HepG2 (cell line): ENCODE measurements around the gene NEFH. TPM values are rescaled to one million over a fixed set of nuclear protein-coding genes. Genes with fewer than 3 reads are reported as not detected.

Experiments used
- ATAC-seq: fragments of 200-7000 bp; cut with Tn5 transposase; 3 replicates; pipeline ENCODE4 v1.9.1; 2020; ENCODE audit warnings: mild to moderate bottlenecking, moderate library complexity
- BruUV-seq: library from RNA; stranded (reverse); fragments of 400-500 nt; replicated peaks from 2 replicates; lab custom pipeline; 2021; lab: Mats Ljungman, UMichigan
- CTCF ChIA-PET: fragments of 300-600 bp; formaldehyde crosslinking; extraction: SDS; loops from one replicate; lab custom pipeline; 2021; ENCODE audit warnings: low total read pairs, inconsistent platforms, low intra/inter-chr PET ratio; lab: Yijun Ruan, JAX
- POLR2A ChIA-PET: fragments of 350-600 bp; sonication (Branson Sonifier 250); formaldehyde crosslinking; loops from one replicate; lab custom pipeline; 2020; ENCODE audit warnings: antibody characterized with exemption, inconsistent platforms; lab: Yijun Ruan, JAX
- DNase-seq: peaks from one replicate; pipeline ENCODE4 v3.0.0-alpha.2; 2015; ENCODE audit warnings: low spot score
- FAIRE-seq: peaks from 3 replicates; lab custom pipeline; 2011; peaks lifted over from hg19 to GRCh38; lab: Jason Lieb, UNC
- H2AFZ ChIP-seq: one replicate; pipeline ENCODE4 v1.6.1; 2011; ENCODE audit warnings: low read length, inconsistent platforms
- H3K27ac ChIP-seq: fragments of 300-600 bp; 3 replicates; pipeline ENCODE4 v1.8.0; 2011; ENCODE audit warnings: mixed run types, mild to moderate bottlenecking, mixed read lengths, low read length, inconsistent platforms; ENCODE audit not compliant: insufficient read depth; ENCODE audit errors: extremely low read length
- H3K27me3 ChIP-seq, 2 experiments: fragments of 200-600 bp in 1 of 2; 2 replicates in 1 of 2; 3 replicates in 1 of 2; pipeline versions ENCODE4 v1.6.0 to v1.8.0; 2011; ENCODE audit warnings: low read length in 2 of 2, mild to moderate bottlenecking in 2 of 2, moderate library complexity in 2 of 2, inconsistent platforms in 1 of 2; ENCODE audit not compliant: insufficient read depth in 2 of 2, control insufficient read depth in 1 of 2
- H3K36me3 ChIP-seq, 2 experiments: fragments of 200-600 bp in 1 of 2; replicated peaks in 1 of 2; 2 replicates in 1 of 2; 3 replicates in 1 of 2; pipeline versions ENCODE4 v1.5.1 to v1.8.0; 2011; ENCODE audit warnings: low read length in 2 of 2, inconsistent platforms in 1 of 2; ENCODE audit not compliant: insufficient read depth in 2 of 2, control insufficient read depth in 1 of 2
- H3K4me1 ChIP-seq: 2 replicates; pipeline ENCODE4 v1.5.1; 2012; ENCODE audit warnings: low read length, inconsistent platforms; ENCODE audit not compliant: insufficient read depth
- H3K4me2 ChIP-seq: 2 replicates; pipeline ENCODE4 v1.6.0; 2011; ENCODE audit warnings: low read depth, low read length, inconsistent platforms
- H3K4me3 ChIP-seq, 3 experiments: fragments of 200-600 bp in 1 of 3; sonication (generic), shearing (Covaris generic) in 1 of 3; replicated peaks in 1 of 3; 2 replicates each; pipeline ENCODE4 v1.5.1; 2011 to 2016; ENCODE audit warnings: low read length in 3 of 3, inconsistent platforms in 2 of 3, low read depth in 2 of 3, mild to moderate bottlenecking in 2 of 3, control low read depth in 1 of 3, mixed read lengths in 1 of 3; ENCODE audit not compliant: insufficient read depth in 1 of 3
- H3K79me2 ChIP-seq: one replicate; pipeline ENCODE4 v1.6.1; 2011; ENCODE audit warnings: low read length, inconsistent platforms; ENCODE audit not compliant: insufficient read depth
- H3K9ac ChIP-seq: 2 replicates; pipeline ENCODE4 v1.6.0; 2011; ENCODE audit warnings: mild to moderate bottlenecking, low read depth, low read length, inconsistent platforms; ENCODE audit not compliant: insufficient read depth
- H3K9me3 ChIP-seq: 2 replicates; pipeline ENCODE4 v1.5.1; 2012; ENCODE audit warnings: mild to moderate bottlenecking, low read length
- H4K20me1 ChIP-seq: 2 replicates; pipeline ENCODE4 v1.6.0; 2011; ENCODE audit warnings: inconsistent platforms, mild to moderate bottlenecking, low read length, moderate library complexity; ENCODE audit not compliant: insufficient read depth
- ARID4A ChIP-seq: sonication (generic); formaldehyde crosslinking; IDR thresholded peaks from 2 replicates; pipeline ENCODE4 v1.5.0; 2020; ENCODE audit warnings: mild to moderate bottlenecking, missing genetic modification reagents, borderline replicate concordance
- CEBPB ChIP-seq: IDR thresholded peaks from 2 replicates; pipeline ENCODE4 v1.6.1; 2011; ENCODE audit warnings: low read depth, low read length, improper control_type of control experiment, borderline replicate concordance
- GTF3A ChIP-seq: sonication (generic); formaldehyde crosslinking; conservative IDR thresholded peaks from 2 replicates; pipeline ENCODE4 v1.4.0; 2020; ENCODE audit warnings: mild to moderate bottlenecking, missing genetic modification reagents
- LBX2 ChIP-seq: sonication (generic); formaldehyde crosslinking; IDR thresholded peaks from 2 replicates; pipeline ENCODE4 v1.5.0; 2020; ENCODE audit warnings: missing genetic modification reagents, mild to moderate bottlenecking, borderline replicate concordance
- MNT ChIP-seq: fragments of 450-650 bp; IDR thresholded peaks from 2 replicates; pipeline ENCODE4 v1.6.1; 2016
- RFX1 ChIP-seq: fragments of 450-650 bp; IDR thresholded peaks from 2 replicates; pipeline ENCODE4 v1.6.1; 2017
- SETDB1 ChIP-seq: sonication (generic); formaldehyde crosslinking; IDR thresholded peaks from 2 replicates; pipeline ENCODE4 v1.5.1; 2020; ENCODE audit warnings: missing genetic modification reagents, mild to moderate bottlenecking, borderline replicate concordance
- ZNF788 ChIP-seq: sonication (generic); formaldehyde crosslinking; IDR thresholded peaks from 2 replicates; pipeline ENCODE4 v1.5.0; 2020; ENCODE audit warnings: mild to moderate bottlenecking, missing genetic modification reagents, borderline replicate concordance
- ZSCAN29 ChIP-seq: sonication (generic); formaldehyde crosslinking; conservative IDR thresholded peaks from 2 replicates; pipeline ENCODE4 v1.4.0; 2020; ENCODE audit warnings: mild to moderate bottlenecking, missing genetic modification reagents
- WGBS: methylation state at CpG from one replicate; pipeline ENCODE4 v1.1.6; 2017; ENCODE audit warnings: low lambda C conversion rate; 5-methylcytosine and 5-hydroxymethylcytosine counted together
- in situ Hi-C: cut with HindIII; loops from 2 replicates; pipeline ENCODE4 v1.10.0; 2017; ENCODE audit warnings: low pct_unique_long_range_greater_than_20kb; ENCODE audit not compliant: extremely low pct_ligation_motif_present
- intact Hi-C: fragments of 100-400 bp; cut with micrococcal nuclease; formaldehyde crosslinking; loops from one replicate; pipeline ENCODE4 v1.10.0; 2022; ENCODE audit not compliant: unreplicated experiment
- polyA plus RNA-seq, 8 experiments: library from polyadenylated mRNA; depleted of rRNA in 3 of 8; stranded (reverse) in 7 of 8; unstranded in 1 of 8; fragments of >200 nt; fragmentation: Illumina TruSeq in 4 of 8; extraction: Trizol in 4 of 8; gene quantifications; 2 replicates each; pipeline versions ENCODE4 v1.2.1 to v1.2.3, GENCODE V29; 2011 to 2016; ENCODE audit warnings: low read depth in 4 of 8, missing spikeins in 1 of 8, mixed read lengths in 1 of 8; ENCODE audit not compliant: insufficient read depth in 1 of 8
- total RNA-seq, 5 experiments: library from RNA; depleted of rRNA; stranded (reverse); fragments of >200 nt; fragmentation: Illumina TruSeq; extraction: Trizol; gene quantifications; 2 replicates each; pipeline ENCODE4 v1.2.3, GENCODE V29; 2016; ENCODE audit warnings: low read depth in 1 of 5

The NEFH gene
- total and polyA plus RNA-seq, 2 of the 13 experiments (the other 11 are each of a cell fraction or from before 2014, with no cell fraction given) = not detected

- intact Hi-C loops = no loop called here
- BruUV-seq = no TSS peak
- Histone ChIP-seq H3K27ac (no peak overlapping the region), H3K4me2 (no peak overlapping the region), H4K20me1 (no peaks in the 10 kb centered on the region), H3K4me1 (no peaks in the 10 kb centered on the region), H3K9ac (no peak overlapping the region), H2AFZ (no peak overlapping the region), H3K9me3 (no peaks in the 10 kb centered on the region), H3K36me3 (no peaks in the 10 kb centered on the region), H3K27me3 (peaks cover 2 to 10% of the 10 kb centered on the region in 2 experiments; a peak in 3 of 5 replicates), H3K4me3 (no peak overlapping the region), H3K79me2 (no peaks in the 10 kb centered on the region)
- no peak for TF ChIP-seq ARID4A
- TF ChIP-seq CEBPB = peak; percentile 63; the same call in 1 of the 2 replicates
- no peak for TF ChIP-seq GTF3A
- ChIA-PET POLR2A (no interaction called here), CTCF (no interaction called here)
- DNase-seq (no peak), FAIRE-seq (no peak), ATAC-seq (no peak)
- in situ Hi-C loops = no loop called here
These were observed 21.5 kb upstream of the NEFH start for GRCh38 chr22:29458551-29458950.

- ATAC-seq (peak; percentile 26; the same call in 2 of the 3 replicates), DNase-seq (no peak), FAIRE-seq (no peak)
- Histone ChIP-seq H3K27ac (no peak overlapping the region), H2AFZ (no peak overlapping the region), H3K4me3 (no peak overlapping the region), H3K4me2 (no peak overlapping the region), H3K4me1 (no peaks in the 10 kb centered on the region), H4K20me1 (no peaks in the 10 kb centered on the region), H3K27me3 (peaks cover 2 to 5% of the 10 kb centered on the region in 2 experiments; a peak in 2 of 5 replicates), H3K9ac (no peak overlapping the region), H3K36me3 (no peaks in the 10 kb centered on the region), H3K9me3 (no peaks in the 10 kb centered on the region), H3K79me2 (no peaks in the 10 kb centered on the region)
- in situ Hi-C loops = no loop called here
- intact Hi-C loops = no loop called here
- WGBS = 21% methylated on average over 6 of the region's 9 CpGs
- no peak for TF ChIP-seq LBX2 (CRISPR knock-in tag)
- TF ChIP-seq ZNF788 (CRISPR knock-in tag) = no peak
- TF ChIP-seq SETDB1 (CRISPR knock-in tag) = no peak
- no peak for TF ChIP-seq MNT
- TF ChIP-seq ZSCAN29 = no peak
- TF ChIP-seq RFX1 = no peak
- ChIA-PET CTCF (no interaction called here), POLR2A (no interaction called here)
- no TSS peak for BruUV-seq
These were observed 20.2 kb upstream of the NEFH start for GRCh38 chr22:29459773-29460172.
